ENCODE data around the gene SMAP1.

DNA sequence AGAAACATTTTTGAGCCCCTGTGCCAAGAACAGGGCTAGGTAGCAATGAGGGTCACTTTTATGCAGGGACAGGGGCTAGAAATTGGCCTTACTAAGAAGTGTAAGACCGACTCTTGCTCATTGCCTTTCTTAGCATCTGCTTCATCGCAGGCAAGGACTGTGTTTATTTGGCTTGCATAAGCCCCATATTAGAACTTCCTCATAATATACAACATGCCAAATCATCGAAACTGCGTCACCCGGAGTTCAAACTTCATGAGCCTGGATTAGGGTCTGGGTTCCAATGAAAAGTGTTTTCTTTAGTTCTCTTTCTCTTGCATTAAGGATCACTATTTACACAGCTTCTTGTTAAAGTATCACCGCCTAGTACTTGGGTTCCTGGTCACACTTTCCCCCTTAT, 977 bp upstream of the SMAP1 start:
- TF ChIP-seq, protein P1, sequence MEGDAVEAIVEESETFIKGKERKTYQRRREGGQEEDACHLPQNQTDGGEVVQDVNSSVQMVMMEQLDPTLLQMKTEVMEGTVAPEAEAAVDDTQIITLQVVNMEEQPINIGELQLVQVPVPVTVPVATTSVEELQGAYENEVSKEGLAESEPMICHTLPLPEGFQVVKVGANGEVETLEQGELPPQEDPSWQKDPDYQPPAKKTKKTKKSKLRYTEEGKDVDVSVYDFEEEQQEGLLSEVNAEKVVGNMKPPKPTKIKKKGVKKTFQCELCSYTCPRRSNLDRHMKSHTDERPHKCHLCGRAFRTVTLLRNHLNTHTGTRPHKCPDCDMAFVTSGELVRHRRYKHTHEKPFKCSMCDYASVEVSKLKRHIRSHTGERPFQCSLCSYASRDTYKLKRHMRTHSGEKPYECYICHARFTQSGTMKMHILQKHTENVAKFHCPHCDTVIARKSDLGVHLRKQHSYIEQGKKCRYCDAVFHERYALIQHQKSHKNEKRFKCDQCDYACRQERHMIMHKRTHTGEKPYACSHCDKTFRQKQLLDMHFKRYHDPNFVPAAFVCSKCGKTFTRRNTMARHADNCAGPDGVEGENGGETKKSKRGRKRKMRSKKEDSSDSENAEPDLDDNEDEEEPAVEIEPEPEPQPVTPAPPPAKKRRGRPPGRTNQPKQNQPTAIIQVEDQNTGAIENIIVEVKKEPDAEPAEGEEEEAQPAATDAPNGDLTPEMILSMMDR (tag by site-specific recombination; IDR thresholded peaks at IDR 0.05) = no peak
- no peak for TF ChIP-seq ZSCAN23 (tag by site-specific recombination; IDR thresholded peaks at IDR 0.05)
- TF ChIP-seq HOXC10 (CRISPR knock-in tag; IDR thresholded peaks at IDR 0.05) = no peak
- TF ChIP-seq EGR2 (tag by site-specific recombination; IDR thresholded peaks at IDR 0.05; ENCODE audit: low read depth) = no peak
- no peak for TF ChIP-seq ZNF560 (tag by site-specific recombination; IDR thresholded peaks at IDR 0.05; ENCODE audit: borderline replicate concordance)
- TF ChIP-seq, protein P2, sequence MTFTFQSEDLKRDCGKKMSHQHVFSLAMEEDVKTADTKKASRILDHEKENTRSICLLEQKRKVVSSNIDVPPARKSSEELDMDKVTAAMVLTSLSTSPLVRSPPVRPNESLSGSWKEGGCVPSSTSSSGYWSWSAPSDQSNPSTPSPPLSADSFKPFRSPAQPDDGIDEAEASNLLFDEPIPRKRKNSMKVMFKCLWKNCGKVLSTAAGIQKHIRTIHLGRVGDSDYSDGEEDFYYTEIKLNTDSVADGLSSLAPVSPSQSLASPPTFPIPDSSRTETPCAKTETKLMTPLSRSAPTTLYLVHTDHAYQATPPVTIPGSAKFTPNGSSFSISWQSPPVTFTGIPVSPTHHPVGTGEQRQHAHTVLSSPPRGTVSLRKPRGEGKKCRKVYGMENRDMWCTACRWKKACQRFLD (tag by site-specific recombination; IDR thresholded peaks at IDR 0.05) = no peak
- no peak for TF ChIP-seq GLI4 (tag by site-specific recombination; IDR thresholded peaks at IDR 0.05)
- TF ChIP-seq ZNF274 (IDR thresholded peaks at IDR 0.05; ENCODE audit: low read length) = no peak
- no peak for TF ChIP-seq ZNF274 (tag by site-specific recombination; IDR thresholded peaks at IDR 0.05; ENCODE audit: borderline replicate concordance)
- TF ChIP-seq, protein P3, sequence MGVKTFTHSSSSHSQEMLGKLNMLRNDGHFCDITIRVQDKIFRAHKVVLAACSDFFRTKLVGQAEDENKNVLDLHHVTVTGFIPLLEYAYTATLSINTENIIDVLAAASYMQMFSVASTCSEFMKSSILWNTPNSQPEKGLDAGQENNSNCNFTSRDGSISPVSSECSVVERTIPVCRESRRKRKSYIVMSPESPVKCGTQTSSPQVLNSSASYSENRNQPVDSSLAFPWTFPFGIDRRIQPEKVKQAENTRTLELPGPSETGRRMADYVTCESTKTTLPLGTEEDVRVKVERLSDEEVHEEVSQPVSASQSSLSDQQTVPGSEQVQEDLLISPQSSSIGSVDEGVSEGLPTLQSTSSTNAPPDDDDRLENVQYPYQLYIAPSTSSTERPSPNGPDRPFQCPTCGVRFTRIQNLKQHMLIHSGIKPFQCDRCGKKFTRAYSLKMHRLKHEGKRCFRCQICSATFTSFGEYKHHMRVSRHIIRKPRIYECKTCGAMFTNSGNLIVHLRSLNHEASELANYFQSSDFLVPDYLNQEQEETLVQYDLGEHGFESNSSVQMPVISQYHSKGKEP (tag by site-specific recombination; IDR thresholded peaks at IDR 0.05) = no peak
- TF ChIP-seq KLF10 (tag by site-specific recombination; IDR thresholded peaks at IDR 0.05) = no peak
- TF ChIP-seq ZBTB17 (tag by site-specific recombination; IDR thresholded peaks at IDR 0.05) = no peak
- no peak for TF ChIP-seq TCF7L2 (IDR thresholded peaks at IDR 0.05; ENCODE audit: borderline replicate concordance, low read depth, low read length)
- TF ChIP-seq, protein P4, sequence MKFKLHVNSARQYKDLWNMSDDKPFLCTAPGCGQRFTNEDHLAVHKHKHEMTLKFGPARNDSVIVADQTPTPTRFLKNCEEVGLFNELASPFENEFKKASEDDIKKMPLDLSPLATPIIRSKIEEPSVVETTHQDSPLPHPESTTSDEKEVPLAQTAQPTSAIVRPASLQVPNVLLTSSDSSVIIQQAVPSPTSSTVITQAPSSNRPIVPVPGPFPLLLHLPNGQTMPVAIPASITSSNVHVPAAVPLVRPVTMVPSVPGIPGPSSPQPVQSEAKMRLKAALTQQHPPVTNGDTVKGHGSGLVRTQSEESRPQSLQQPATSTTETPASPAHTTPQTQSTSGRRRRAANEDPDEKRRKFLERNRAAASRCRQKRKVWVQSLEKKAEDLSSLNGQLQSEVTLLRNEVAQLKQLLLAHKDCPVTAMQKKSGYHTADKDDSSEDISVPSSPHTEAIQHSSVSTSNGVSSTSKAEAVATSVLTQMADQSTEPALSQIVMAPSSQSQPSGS (tag by site-specific recombination; IDR thresholded peaks at IDR 0.05; ENCODE audit: low read depth) = no peak
